Measurements from ENCODE around the gene THBS1. TPM values are rescaled to one million over a fixed set of nuclear protein-coding genes. Genes with fewer than 3 reads are reported as not detected.

The THBS1 gene
- total RNA-seq, 2 donors from 2014 or later: 0.99 to 1.3 TPM

GRCh38 chr15:39627451-39628143, 46.7 kb downstream of the THBS1 start:
- DNase-seq (no peak), ATAC-seq (replicated peaks in 1 of 2) (no peak)
- Mint-ChIP-seq H3K9me3 (peaks cover 2% of the 10 kb centered on the region in 2 donors), H3K27me3 (ENCODE audit: low read depth) (no peaks in the 10 kb centered on the region), H3K27ac (no peak overlapping the region), H3K4me1 (ENCODE audit: low read depth) (peaks cover 84% of the 10 kb centered on the region), H3K36me3 (ENCODE audit: insufficient read depth in 2 of 2) (peaks cover 8 to 17% of the 10 kb centered on the region in 2 donors), H3K4me3 (no peak overlapping the region)

- H3K36me3 Mint-ChIP-seq (ENCODE audit: insufficient read depth in 2 of 2): peaks cover 8 to 14% of the 10 kb centered on the region in 2 donors
- H3K27ac Mint-ChIP-seq: no peak overlapping the region
- peaks cover 2% of the 10 kb centered on the region in 2 donors for H3K9me3 Mint-ChIP-seq
- DNase-seq (no peak), ATAC-seq (replicated peaks in 1 of 2) (no peak)
- no peaks in the 10 kb centered on the region for H3K27me3 Mint-ChIP-seq (ENCODE audit: low read depth)
- H3K4me3 Mint-ChIP-seq: peak overlapping the region in 1 of 2 donors; percentile 4
- H3K4me1 Mint-ChIP-seq (ENCODE audit: low read depth): peaks cover 79% of the 10 kb centered on the region
These were observed 47.2 kb downstream of the THBS1 start for GRCh38 chr15:39628144-39628508.

- H3K4me3 Mint-ChIP-seq: peak overlapping the region; percentile 23 to 31
- H3K4me1 Mint-ChIP-seq (ENCODE audit: low read depth): peaks cover 74% of the 10 kb centered on the region
- DNase-seq (no peak), ATAC-seq (replicated peaks in 1 of 2) (no peak)
- H3K27me3 Mint-ChIP-seq (ENCODE audit: low read depth): no peaks in the 10 kb centered on the region
- H3K9me3 Mint-ChIP-seq: peaks cover 2% of the 10 kb centered on the region in 2 donors
- peak overlapping the region; percentile 45 for H3K27ac Mint-ChIP-seq
- H3K36me3 Mint-ChIP-seq (ENCODE audit: insufficient read depth in 2 of 2): peaks cover 8 to 12% of the 10 kb centered on the region in 2 donors
These were observed 47.8 kb downstream of the THBS1 start for GRCh38 chr15:39628546-39629257.

GRCh38 chr15:39629371-39629770, 48.5 kb downstream of the THBS1 start:
- Mint-ChIP-seq H3K4me3 (peak overlapping the region; percentile 9 to 31), H3K9me3 (peaks cover 2% of the 10 kb centered on the region in 2 donors), H3K27ac (peak overlapping the region; percentile 8), H3K4me1 (ENCODE audit: low read depth) (peaks cover 68% of the 10 kb centered on the region), H3K27me3 (ENCODE audit: low read depth) (no peaks in the 10 kb centered on the region), H3K36me3 (ENCODE audit: insufficient read depth in 2 of 2) (peaks cover 8 to 12% of the 10 kb centered on the region in 2 donors)
- peak; percentile 64 to 74 for ATAC-seq (replicated peaks in 1 of 2)
- DNase-seq: peak; percentile 72 to 75

- Mint-ChIP-seq H3K27ac (peak overlapping the region; percentile 8), H3K4me3 (peak overlapping the region in 1 of 2 donors; percentile 31), H3K36me3 (ENCODE audit: insufficient read depth in 2 of 2) (peaks cover 6 to 12% of the 10 kb centered on the region in 2 donors), H3K9me3 (peaks cover 2% of the 10 kb centered on the region in 2 donors), H3K27me3 (ENCODE audit: low read depth) (no peaks in the 10 kb centered on the region), H3K4me1 (ENCODE audit: low read depth) (peaks cover 62% of the 10 kb centered on the region)
- DNase-seq: no peak
- ATAC-seq (replicated peaks in 1 of 2): no peak
These were observed 49.0 kb downstream of the THBS1 start for GRCh38 chr15:39629906-39630305.

GRCh38 chr15:39631357-39631756, 50.5 kb downstream of the THBS1 start:
- Mint-ChIP-seq H3K4me1 (ENCODE audit: low read depth) (peaks cover 48% of the 10 kb centered on the region), H3K9me3 (peaks cover 2 to 4% of the 10 kb centered on the region in 2 donors), H3K36me3 (ENCODE audit: insufficient read depth in 2 of 2) (peaks cover 5 to 6% of the 10 kb centered on the region in 2 donors), H3K27me3 (ENCODE audit: low read depth) (no peaks in the 10 kb centered on the region), H3K27ac (peak overlapping the region; percentile 39), H3K4me3 (peak overlapping the region; percentile 37 to 62)
- no peak for DNase-seq
- peak; percentile 23 to 31 for ATAC-seq (replicated peaks in 1 of 2)

GRCh38 chr15:39638041-39638440, 57.2 kb downstream of the THBS1 start:
- H3K4me1 Mint-ChIP-seq (ENCODE audit: low read depth): peaks cover 26% of the 10 kb centered on the region
- no peak for DNase-seq

GRCh38 chr15:39639037-39639436, 58.2 kb downstream of the THBS1 start:
- H3K4me1 Mint-ChIP-seq (ENCODE audit: low read depth): peaks cover 35% of the 10 kb centered on the region
- ATAC-seq (replicated peaks in 1 of 2) (no peak), DNase-seq (no peak)
- H3K27ac Mint-ChIP-seq: no peak overlapping the region
- H3K9me3 Mint-ChIP-seq: peaks cover 0 to 2% of the 10 kb centered on the region in 2 donors
- H3K36me3 Mint-ChIP-seq (ENCODE audit: insufficient read depth in 2 of 2): no peaks in the 10 kb centered on the region
- no peak overlapping the region for H3K4me3 Mint-ChIP-seq
- peaks cover 22% of the 10 kb centered on the region for H3K27me3 Mint-ChIP-seq (ENCODE audit: low read depth)

More at GRCh38 chr15:39638041-39638440, 57.2 kb downstream of the THBS1 start:
- no peaks in the 10 kb centered on the region for H3K36me3 Mint-ChIP-seq (ENCODE audit: insufficient read depth in 2 of 2)
- H3K27me3 Mint-ChIP-seq (ENCODE audit: low read depth): peaks cover 22% of the 10 kb centered on the region
- ATAC-seq (replicated peaks in 1 of 2): no peak
- H3K27ac Mint-ChIP-seq: no peak overlapping the region
- H3K9me3 Mint-ChIP-seq: peaks cover 0 to 2% of the 10 kb centered on the region in 2 donors
- H3K4me3 Mint-ChIP-seq: no peak overlapping the region

GRCh38 chr15:39640665-39641064, 59.8 kb downstream of the THBS1 start:
- no peak for ATAC-seq (replicated peaks in 1 of 2)
- no peak for DNase-seq
- H3K4me1 Mint-ChIP-seq (ENCODE audit: low read depth): peaks cover 40% of the 10 kb centered on the region
- peaks cover 22% of the 10 kb centered on the region for H3K27me3 Mint-ChIP-seq (ENCODE audit: low read depth)
- H3K9me3 Mint-ChIP-seq: peaks cover 0 to 2% of the 10 kb centered on the region in 2 donors
- peak overlapping the region; percentile 58 for H3K27ac Mint-ChIP-seq
- no peaks in the 10 kb centered on the region for H3K36me3 Mint-ChIP-seq (ENCODE audit: insufficient read depth in 2 of 2)
- peak overlapping the region in 1 of 2 donors; percentile 57 for H3K4me3 Mint-ChIP-seq

GRCh38 chr15:39641191-39641889, 60.5 kb downstream of the THBS1 start:
- H3K4me1 Mint-ChIP-seq (ENCODE audit: low read depth): peaks cover 40% of the 10 kb centered on the region
- no peaks in the 10 kb centered on the region for H3K36me3 Mint-ChIP-seq (ENCODE audit: insufficient read depth in 2 of 2)
- no peaks in the 10 kb centered on the region for H3K9me3 Mint-ChIP-seq
- no peak for DNase-seq
- H3K27ac Mint-ChIP-seq: peak overlapping the region; percentile 36
- peaks cover 22% of the 10 kb centered on the region for H3K27me3 Mint-ChIP-seq (ENCODE audit: low read depth)
- peak; percentile 64 to 80 for ATAC-seq (replicated peaks in 1 of 2)
- H3K4me3 Mint-ChIP-seq: peak overlapping the region; percentile 2 to 45

- Mint-ChIP-seq H3K27me3 (ENCODE audit: low read depth) (peaks cover 18% of the 10 kb centered on the region), H3K9me3 (no peaks in the 10 kb centered on the region), H3K27ac (peak overlapping the region; percentile 90), H3K36me3 (ENCODE audit: insufficient read depth in 2 of 2) (no peaks in the 10 kb centered on the region), H3K4me3 (peak overlapping the region in 1 of 2 donors; percentile 78), H3K4me1 (ENCODE audit: low read depth) (peaks cover 40% of the 10 kb centered on the region)
- no peak for DNase-seq
- peak; percentile 20 to 25 for ATAC-seq (replicated peaks in 1 of 2)
These were observed 61.2 kb downstream of the THBS1 start for GRCh38 chr15:39642011-39642640.

GRCh38 chr15:39643727-39644126, 62.8 kb downstream of the THBS1 start:
- H3K4me1 Mint-ChIP-seq (ENCODE audit: low read depth): peaks cover 45% of the 10 kb centered on the region
- no peaks in the 10 kb centered on the region for H3K36me3 Mint-ChIP-seq (ENCODE audit: insufficient read depth in 2 of 2)
- H3K4me3 Mint-ChIP-seq: peak overlapping the region; percentile 42 to 78
- DNase-seq (no peak), ATAC-seq (replicated peaks in 1 of 2) (peak; percentile 81 to 88)
- peaks cover 6% of the 10 kb centered on the region for H3K27me3 Mint-ChIP-seq (ENCODE audit: low read depth)
- no peaks in the 10 kb centered on the region for H3K9me3 Mint-ChIP-seq
- H3K27ac Mint-ChIP-seq: peak overlapping the region; percentile 90

Data from activated T-cell treated with anti-CD3 and anti-CD28 coated beads, Interleukin-2, amount 50 U/mL, for 72 hours (primary cell).